CD4-positive, alpha-beta T cell (primary cell): Measurements from ENCODE around the gene GPRASP1. TPM values are rescaled to one million over a fixed set of nuclear protein-coding genes. Genes with fewer than 3 reads are reported as not detected.

Source experiments
- ATAC-seq: fragments of 200-7000 bp; cut with Tn5 transposase; one replicate; pipeline ENCODE4 v1.10.0; 2022; ENCODE audit warnings: mild to moderate bottlenecking; ENCODE audit not compliant: poor library complexity
- CTCF ChIA-PET: fragments of 350-600 bp; sonication (Branson Sonifier 250); formaldehyde crosslinking; loops from one replicate; lab custom pipeline; 2021; ENCODE audit warnings: antibody characterized with exemption, inconsistent platforms; lab: Charles Lee
- POLR2A ChIA-PET: fragments of 350-600 bp; sonication (Branson Sonifier 250); formaldehyde crosslinking; loops from one replicate; lab custom pipeline; 2021; ENCODE audit warnings: antibody characterized with exemption, inconsistent platforms; lab: Charles Lee
- DNase-seq, 14 experiments: peaks; one replicate each; pipeline ENCODE4 v3.0.0-alpha.2; 2013 to 2020; ENCODE audit warnings: mixed read lengths in 2 of 14
- H3K27ac ChIP-seq, 2 donors: one replicate each; pipeline versions ENCODE4 v1.5.1 to v1.7.0; 2013; ENCODE audit warnings: low read length in 2 of 2, low read depth in 1 of 2, mild to moderate bottlenecking in 1 of 2
- H3K27me3 ChIP-seq, 2 experiments: 1 replicate in 1 of 2; 2 replicates in 1 of 2; pipeline versions ENCODE4 v1.6.1 to v1.7.0; 2013; ENCODE audit warnings: low read length in 2 of 2, control low read depth in 1 of 2, mild to moderate bottlenecking in 1 of 2, moderate library complexity in 1 of 2; ENCODE audit not compliant: insufficient read depth in 2 of 2, control insufficient read depth in 1 of 2
- H3K36me3 ChIP-seq: one replicate; pipeline ENCODE4 v1.6.1; 2013; ENCODE audit warnings: low read length, control low read depth; ENCODE audit not compliant: insufficient read depth
- H3K4me1 ChIP-seq: one replicate; pipeline ENCODE4 v1.6.1; 2013; ENCODE audit warnings: low read length, control low read depth; ENCODE audit not compliant: insufficient read depth
- H3K4me3 ChIP-seq: one replicate; pipeline ENCODE4 v1.5.1; 2013; ENCODE audit warnings: mild to moderate bottlenecking, low read length, moderate library complexity
- H3K9me3 ChIP-seq, 2 experiments: 1 replicate in 1 of 2; 2 replicates in 1 of 2; pipeline versions ENCODE4 v1.6.1 to v1.7.0; 2013; ENCODE audit warnings: low read length in 2 of 2, mild to moderate bottlenecking in 2 of 2, control low read depth in 1 of 2, moderate library complexity in 1 of 2; ENCODE audit not compliant: control insufficient read depth in 1 of 2, insufficient read depth in 1 of 2
- H3K27ac Mint-ChIP-seq: one replicate; pipeline ENCODE4 v1.8.0; 2020; ENCODE audit warnings: mixed read lengths
- H3K27me3 Mint-ChIP-seq: one replicate; pipeline ENCODE4 v1.8.0; 2021; ENCODE audit warnings: mixed read lengths
- H3K36me3 Mint-ChIP-seq: one replicate; pipeline ENCODE4 v1.8.0; 2021; ENCODE audit warnings: low read depth, mixed read lengths
- H3K4me1 Mint-ChIP-seq: one replicate; pipeline ENCODE4 v1.8.0; 2021; ENCODE audit warnings: low read depth, mixed read lengths
- H3K4me3 Mint-ChIP-seq: one replicate; pipeline ENCODE4 v1.8.0; 2020; ENCODE audit warnings: mild to moderate bottlenecking, mixed read lengths
- H3K9me3 Mint-ChIP-seq: one replicate; pipeline ENCODE4 v1.8.0; 2020; ENCODE audit warnings: mixed read lengths
- CTCF ChIP-seq: fragments of 200-600 bp; IDR thresholded peaks from one replicate; pipeline ENCODE4 v1.8.0; 2022; ENCODE audit warnings: antibody characterized with exemption, mild to moderate bottlenecking
- intact Hi-C, 2 experiments: fragments of 100-400 bp; cut with DNase I in 1 of 2; cut with micrococcal nuclease in 1 of 2; formaldehyde crosslinking; loops; one replicate each; pipeline versions ENCODE4 v1.15.1 to v1.9.0; 2023 to 2025; cut with DNase I, micrococcal nuclease
- total RNA-seq, 174 experiments: library from RNA in 2 of 174; stranded (reverse) in 2 of 174; gene quantifications; one replicate each; pipeline ENCODE4 v1.2.3 and lab custom pipeline; 2021 to 2026

GPRASP1 gene
- total RNA-seq, 2 experiments from 2014 or later: 103 to 104 TPM

- Mint-ChIP-seq H3K9me3 (peaks cover 4% of the 10 kb centered on the region), H3K27ac (no peak overlapping the region), H3K4me3 (no peak overlapping the region), H3K36me3 (peaks cover 32% of the 10 kb centered on the region), H3K27me3 (no peaks in the 10 kb centered on the region), H3K4me1 (no peaks in the 10 kb centered on the region)
- Histone ChIP-seq H3K27ac (no peak overlapping the region), H3K9me3 (no peaks in the 10 kb centered on the region), H3K36me3 (no peaks in the 10 kb centered on the region), H3K4me3 (no peak overlapping the region), H3K27me3 (no peaks in the 10 kb centered on the region), H3K4me1 (no peaks in the 10 kb centered on the region)
- ChIA-PET CTCF (no interaction called here), POLR2A (no interaction called here)
- no peak for ATAC-seq
- intact Hi-C loops: no loop called here
- no peak for DNase-seq
- TF ChIP-seq CTCF: no peak
These were observed 13.7 kb upstream of the GPRASP1 start for GRCh38 chrX:102637561-102637960.

GRCh38 chrX:102650903-102651241 lies 411 bp upstream of the GPRASP1 start:
- H3K4me3 ChIP-seq: peak overlapping the region; percentile 84
- H3K27ac ChIP-seq: peak overlapping the region in 1 of 2 donors; percentile 64

GRCh38 chrX:102652031-102652688 lies 877 bp downstream of the GPRASP1 start:
- H3K27ac Mint-ChIP-seq: peak overlapping the region; percentile 97
- peak; percentile 54 for TF ChIP-seq CTCF
- Histone ChIP-seq H3K27ac (peak overlapping the region; percentile 40 to 64), H3K36me3 (peaks cover 2% of the 10 kb centered on the region), H3K4me3 (peak overlapping the region; percentile 84), H3K9me3 (no peaks in the 10 kb centered on the region), H3K4me1 (peaks cover 18% of the 10 kb centered on the region), H3K27me3 (no peaks in the 10 kb centered on the region)
- H3K4me1 Mint-ChIP-seq: peaks cover 45% of the 10 kb centered on the region
- ChIA-PET CTCF (interaction anchor here (1.0 kb wide), 1 partner anchor 53 kb away, joined by 3 read pairs; no protein-coding TSS in a partner anchor), POLR2A (interaction anchor here (0.8 to 1.9 kb wide), 9 partner anchors 8 to 1505 kb away, joined by 3 to 26 read pairs (median 5); partner anchors contain the start of genes ARMCX5, BEX5, GPRASP3 and SLC25A53)
- peak overlapping the region; percentile 96 for H3K4me3 Mint-ChIP-seq
- no peaks in the 10 kb centered on the region for H3K9me3 Mint-ChIP-seq
- intact Hi-C loops: loop anchor here (1.0 to 10.0 kb wide), 5 partner anchors 53 to 1237 kb away; partner anchors contain the start of genes ARMCX5 (in 1 of the 2), GPRASP3 (in 1 of the 2) and TMSB15A (in 1 of the 2)
- peak; percentile 34 to 84 (median 56) for DNase-seq
- H3K27me3 Mint-ChIP-seq: no peaks in the 10 kb centered on the region
- H3K36me3 Mint-ChIP-seq: peaks cover 45% of the 10 kb centered on the region
- peak; percentile 75 for ATAC-seq

More at GRCh38 chrX:102650903-102651241, 411 bp upstream of the GPRASP1 start:
- CTCF ChIA-PET: no interaction called here
- DNase-seq: no peak
- H3K27me3 Mint-ChIP-seq: no peaks in the 10 kb centered on the region
- Histone ChIP-seq H3K27me3 (no peaks in the 10 kb centered on the region), H3K4me1 (peaks cover 18% of the 10 kb centered on the region), H3K36me3 (peaks cover 2% of the 10 kb centered on the region), H3K9me3 (peaks cover 0 to 4% of the 10 kb centered on the region in 2 experiments)
- intact Hi-C loops: loop anchor here (2.0 to 10.0 kb wide), 5 partner anchors 52 to 1236 kb away; partner anchors contain the start of genes ARMCX5 (in 1 of the 2), GPRASP3 (in 1 of the 2) and TMSB15A (in 1 of the 2)
- H3K36me3 Mint-ChIP-seq: peaks cover 38% of the 10 kb centered on the region
- H3K4me1 Mint-ChIP-seq: peaks cover 35% of the 10 kb centered on the region
- peak; percentile 16 for ATAC-seq
- peak overlapping the region; percentile 100 for H3K4me3 Mint-ChIP-seq
- no peak for TF ChIP-seq CTCF
- H3K27ac Mint-ChIP-seq: peak overlapping the region; percentile 97
- H3K9me3 Mint-ChIP-seq: no peaks in the 10 kb centered on the region
- POLR2A ChIA-PET: interaction anchor here (1.1 to 1.9 kb wide), 6 partner anchors 9 to 1506 kb away, joined by 3 to 26 read pairs (median 6); partner anchors contain the start of genes ARMCX5, SLC25A53 and ZMAT1
